Stimulated activated CD4-positive, alpha-beta T cell treated with anti-CD3 and anti-CD28 coated beads, Interleukin-1b, Interleukin-23, amount 100 ng/mL, for 24 hours (primary cell): ENCODE data around the gene SH3PXD2B.
A peak's percentile ranks its signal among the peaks of the same experiment; 100 is the strongest.

Source experiments
- DNase-seq, 4 experiments: peaks; one replicate each; pipeline ENCODE4 v3.0.0-alpha.2; 2020; ENCODE audit warnings: low read depth in 4 of 4, low spot score in 1 of 4

The SH3PXD2B gene

DNA sequence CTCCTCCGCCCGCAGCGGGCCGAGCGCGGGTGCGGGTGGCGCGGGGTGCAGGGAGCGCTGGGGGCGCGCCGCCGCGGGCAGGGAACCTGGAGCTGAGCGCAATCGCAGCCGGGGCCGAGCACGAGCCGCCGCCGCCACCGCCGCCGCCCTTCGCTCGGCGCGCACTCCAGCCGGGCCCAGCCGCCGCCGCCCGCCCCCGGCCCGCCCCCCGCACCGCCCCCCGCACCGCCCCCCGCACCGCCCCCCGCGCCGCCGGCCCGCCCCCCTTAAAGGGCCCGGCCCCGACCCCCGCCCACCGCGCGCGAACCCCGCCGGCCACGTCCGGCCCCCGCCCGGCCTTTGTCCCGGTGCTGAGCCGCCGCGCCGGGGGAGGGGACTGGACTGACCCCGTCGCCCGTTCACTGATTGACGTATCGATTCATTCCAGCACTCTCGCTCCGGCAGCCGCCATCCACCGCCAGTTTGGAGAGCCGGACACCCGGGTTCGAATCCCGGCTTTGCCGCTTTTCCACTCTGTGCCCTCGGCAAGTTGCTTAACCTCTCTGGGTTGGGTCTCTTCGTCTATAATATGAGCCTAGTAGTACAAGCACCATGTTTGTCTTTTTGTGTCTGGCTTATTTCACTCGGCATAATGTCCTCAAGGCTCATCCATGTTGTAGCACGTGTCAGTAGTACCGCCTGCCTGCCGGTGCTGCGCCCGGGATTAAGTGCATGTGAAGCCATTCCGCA is at the start of gene SH3PXD2B:
SH3PXD2B (minus strand) TSS at position 168 of the 729 bp plus-strand sequence. CDS start 173 bp downstream, outside the sequence.
- peak in 2 of 4 experiments; percentile 18 to 22 for DNase-seq

DNA sequence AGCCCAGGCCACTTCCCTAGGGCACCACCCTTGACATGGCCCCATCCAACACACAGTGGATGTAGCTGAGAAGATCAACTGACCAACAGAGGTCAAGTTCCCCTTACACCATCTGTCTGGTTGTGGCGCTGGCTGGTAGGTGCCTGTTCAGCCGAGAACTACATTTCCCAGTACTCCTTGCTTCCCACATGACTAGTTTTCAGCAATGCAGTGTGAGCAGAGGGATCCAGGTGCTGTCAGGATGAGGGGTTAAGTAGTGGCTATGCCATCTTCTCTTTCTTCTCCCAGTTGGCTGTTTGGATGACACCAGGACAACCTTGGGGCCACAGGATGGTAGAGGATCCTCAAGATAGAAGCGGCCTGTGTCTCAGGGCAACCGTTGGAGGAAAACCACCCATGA is 48.6 kb upstream of the SH3PXD2B start:
- no peak for DNase-seq

DNA sequence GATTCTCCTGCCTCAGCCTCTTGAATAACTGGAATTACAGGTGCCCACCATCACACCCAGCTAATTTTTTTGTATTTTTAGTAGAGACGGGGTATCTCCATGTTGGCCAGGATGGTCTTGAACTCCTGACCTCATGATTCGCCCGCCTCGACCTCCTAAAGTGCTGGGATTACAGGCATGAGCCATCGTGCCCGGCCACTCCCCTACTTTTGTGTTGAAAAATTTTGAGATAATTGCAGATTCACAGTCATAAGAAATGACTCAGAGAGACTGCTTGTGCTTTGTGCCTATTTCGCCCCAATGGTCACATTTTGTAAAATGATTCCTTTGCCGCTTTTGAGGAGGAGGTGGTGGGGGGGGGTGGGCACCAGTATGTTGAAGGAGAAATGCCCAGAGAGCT is 48.1 kb upstream of the SH3PXD2B start:
- DNase-seq = no peak

DNA sequence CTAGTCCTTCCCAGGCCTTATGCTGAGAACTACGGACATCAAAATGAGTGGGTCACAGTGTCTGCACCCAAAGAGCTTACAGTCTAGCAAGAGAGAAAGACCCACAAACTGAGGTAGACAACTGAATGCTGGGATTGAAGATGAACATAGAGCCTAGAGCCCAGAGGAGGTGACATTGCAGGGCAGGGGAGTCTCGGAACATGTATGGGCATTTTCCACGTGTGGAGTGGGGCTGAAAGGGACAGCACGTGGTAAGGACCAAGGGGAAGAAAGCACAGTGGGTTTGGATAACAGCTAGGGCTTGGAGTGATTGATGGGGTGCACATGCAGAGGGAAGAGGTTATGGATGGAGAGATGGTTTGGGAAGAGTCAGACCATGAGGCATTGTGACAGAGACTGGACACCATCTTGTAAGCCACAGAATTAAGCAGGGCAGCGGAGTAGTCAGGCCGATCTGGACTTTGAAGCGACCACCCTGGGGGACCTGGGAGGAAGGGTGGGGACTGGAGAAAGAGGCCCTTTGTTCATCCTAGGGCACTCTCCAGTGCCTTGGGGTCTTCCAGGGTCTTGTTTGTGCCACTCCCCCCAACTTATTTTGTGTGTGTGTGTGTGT is 47.5 kb upstream of the SH3PXD2B start:
- DNase-seq = no peak

DNA sequence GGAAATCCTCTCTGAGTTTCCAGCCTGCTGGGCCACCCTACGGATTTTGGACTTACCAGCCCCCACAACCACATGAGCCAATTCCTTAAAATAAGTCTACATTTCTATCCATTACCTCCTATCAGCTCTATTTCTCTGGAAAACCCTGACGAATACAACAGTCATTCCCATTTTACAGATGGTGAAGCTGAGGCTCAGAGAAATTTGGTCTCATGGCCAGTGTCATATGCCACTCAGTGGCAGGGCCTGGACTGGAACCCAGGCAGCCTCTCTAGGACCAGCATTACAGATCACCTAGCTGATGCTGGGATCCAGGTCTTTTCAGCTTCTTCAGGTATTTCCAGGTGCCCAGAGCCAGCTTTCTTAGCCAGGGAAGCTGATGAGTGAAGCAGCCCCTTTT is 45.0 kb upstream of the SH3PXD2B start:
- no peak for DNase-seq

DNA sequence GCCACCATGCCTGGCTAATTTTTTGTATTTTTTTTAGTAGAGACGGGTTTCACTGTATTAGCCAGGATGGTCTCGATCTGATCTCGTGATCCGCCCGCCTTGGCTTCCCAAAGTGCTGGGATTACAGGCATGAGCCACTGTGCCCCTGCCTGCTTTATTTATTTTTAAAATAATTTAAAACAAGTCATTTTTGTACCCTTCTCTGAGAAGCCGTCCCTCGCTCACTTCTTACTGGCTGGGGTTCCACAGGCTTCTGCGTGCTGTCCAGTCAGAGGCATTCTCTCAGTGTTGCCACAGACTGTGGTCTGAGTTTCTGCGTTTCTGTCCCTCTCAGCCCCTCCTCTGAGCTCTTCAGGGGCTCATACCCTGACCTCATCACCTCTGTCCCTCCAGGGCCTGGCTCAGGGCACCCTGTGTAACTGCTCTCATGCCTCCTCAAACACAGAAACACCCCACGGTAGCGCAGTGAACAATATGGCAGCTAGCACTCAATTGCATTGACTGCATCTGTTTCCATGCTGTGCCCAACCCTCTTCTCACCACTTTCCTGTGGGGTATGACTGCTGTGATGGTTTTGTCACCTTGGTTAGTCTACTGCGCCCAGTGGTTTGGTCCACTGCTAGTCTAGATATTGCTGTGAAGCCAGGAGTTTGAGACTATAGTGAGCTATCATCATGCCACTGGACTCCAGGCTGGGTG is 44.3 kb upstream of the SH3PXD2B start:
- DNase-seq = no peak

DNA sequence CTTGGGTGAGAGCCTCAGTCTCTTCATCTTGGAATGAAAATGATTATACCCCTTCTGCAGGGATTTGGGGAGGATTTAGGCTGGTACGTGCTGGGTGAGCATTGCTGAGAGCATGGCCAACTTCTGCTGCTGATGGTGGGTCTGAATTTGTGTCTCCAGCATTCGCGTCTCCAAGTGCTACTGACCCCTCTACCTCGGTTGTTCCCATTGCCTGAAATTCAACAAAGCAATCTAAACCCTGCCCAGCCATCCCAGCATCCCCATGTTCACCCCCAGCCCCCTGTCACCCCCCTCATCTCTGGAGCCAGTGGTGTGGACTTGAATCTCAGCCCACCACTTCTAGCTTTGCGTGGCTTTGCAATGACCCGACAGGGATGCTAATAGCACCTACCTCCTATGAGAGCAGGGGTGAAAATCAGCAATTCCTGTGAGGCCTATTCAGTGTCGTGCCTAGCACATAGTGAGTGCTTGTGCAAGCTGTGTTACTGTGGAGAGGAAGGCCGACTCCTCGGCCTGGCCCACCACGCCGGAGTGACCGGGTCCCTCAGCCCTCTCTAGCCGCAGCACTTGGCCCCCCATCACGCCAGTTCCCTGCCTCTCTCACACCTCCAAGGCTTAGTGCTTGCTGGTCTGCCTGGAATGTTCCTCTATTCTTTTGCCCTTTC is 43.4 kb upstream of the SH3PXD2B start:
- no peak for DNase-seq

DNA sequence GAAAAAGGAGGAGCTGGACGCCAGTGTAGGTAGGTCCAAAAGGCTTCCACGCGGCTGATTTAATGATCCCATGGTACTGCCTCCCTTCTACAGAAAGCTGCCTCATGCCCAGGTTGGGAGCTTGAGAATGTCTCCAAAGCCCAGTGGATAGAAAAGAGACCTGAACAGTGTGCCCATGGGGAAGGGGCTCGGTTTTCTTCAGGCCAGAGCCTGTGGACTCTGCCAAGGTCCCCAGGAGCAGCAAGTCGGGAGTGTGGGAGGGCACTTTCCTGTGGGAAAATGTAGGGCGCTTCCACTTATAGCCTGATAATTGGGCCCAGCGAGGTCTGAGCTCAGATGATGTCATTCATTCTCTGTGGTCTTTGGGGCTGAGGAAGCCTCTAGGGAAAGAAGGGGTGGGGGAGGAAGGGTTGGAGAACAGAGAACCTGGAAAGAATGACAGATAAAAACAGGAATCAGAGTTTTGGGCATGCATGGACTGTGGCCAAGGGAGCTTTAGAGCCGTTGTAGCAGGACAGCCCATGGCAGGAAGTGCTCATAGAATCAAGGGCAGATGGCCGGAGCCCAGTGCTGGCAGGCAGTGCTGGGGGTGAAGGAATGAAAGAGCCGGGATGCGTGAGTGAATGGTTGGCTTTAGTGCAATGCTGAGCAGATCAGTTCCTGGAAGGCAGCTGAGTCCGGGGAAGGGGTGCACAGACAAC is 42.5 kb upstream of the SH3PXD2B start:
- DNase-seq = no peak

DNA sequence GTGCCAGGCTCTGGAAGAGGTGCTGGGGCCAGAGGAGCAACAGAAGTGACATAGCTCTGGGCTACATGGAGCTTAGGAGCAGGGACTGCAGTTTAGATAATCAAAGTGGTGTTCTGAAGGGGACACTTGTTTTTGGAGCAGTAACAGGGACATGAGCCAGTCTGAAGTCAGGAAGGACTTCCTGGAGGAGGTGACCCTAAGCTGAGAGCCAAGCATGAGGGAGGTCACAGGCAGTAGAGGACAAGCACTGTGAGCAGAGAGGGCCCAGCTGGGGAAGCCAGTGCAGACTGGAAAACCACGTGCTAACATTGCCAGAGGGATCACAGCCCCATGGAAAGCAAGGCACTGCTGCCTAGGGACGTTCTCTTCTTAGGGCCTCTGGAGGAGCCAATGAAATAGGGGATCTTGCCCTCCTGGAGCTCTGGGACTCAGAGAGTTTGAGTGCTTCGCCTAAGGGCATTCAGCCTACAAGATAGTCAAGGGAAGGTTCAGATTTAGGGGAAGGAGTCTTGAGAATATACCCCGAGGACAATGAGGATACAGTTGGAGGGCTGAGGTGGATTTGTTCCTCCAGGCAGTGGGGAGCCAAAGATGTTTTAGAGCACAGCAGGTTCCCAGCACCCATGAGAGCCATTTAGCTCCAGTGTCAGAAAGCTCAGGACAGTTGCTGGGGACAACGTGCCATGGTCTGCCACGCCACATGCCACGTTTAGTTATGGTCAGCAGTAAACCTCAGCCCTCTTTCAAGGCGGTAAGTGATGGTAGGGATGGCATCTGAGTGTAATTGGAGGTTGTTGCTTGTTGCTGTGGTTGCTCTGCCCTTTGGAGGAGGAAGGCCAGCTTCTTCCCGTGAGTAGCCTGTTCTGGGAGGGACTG is 40.5 kb upstream of the SH3PXD2B start:
- DNase-seq = no peak

DNA sequence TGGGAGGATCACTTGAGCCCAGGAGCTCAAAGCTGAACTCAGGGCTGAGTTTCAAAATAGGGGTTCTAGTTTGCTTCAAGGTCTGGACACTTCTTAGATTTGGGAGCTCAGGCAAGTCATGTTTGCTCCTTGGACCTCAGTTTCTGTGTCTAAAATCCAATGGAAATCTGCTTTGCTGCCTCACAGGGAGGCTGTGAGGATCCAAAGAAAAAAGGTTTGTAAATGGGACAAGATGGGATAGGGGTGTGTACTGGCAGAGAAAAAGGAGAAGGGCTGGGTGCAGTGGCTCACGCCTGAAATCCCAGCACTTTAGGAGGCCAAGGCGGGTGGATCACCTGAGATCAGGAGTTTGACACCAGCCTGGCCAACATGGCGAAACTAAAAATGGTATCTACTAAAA is 39.6 kb upstream of the SH3PXD2B start:
- DNase-seq = no peak

DNA sequence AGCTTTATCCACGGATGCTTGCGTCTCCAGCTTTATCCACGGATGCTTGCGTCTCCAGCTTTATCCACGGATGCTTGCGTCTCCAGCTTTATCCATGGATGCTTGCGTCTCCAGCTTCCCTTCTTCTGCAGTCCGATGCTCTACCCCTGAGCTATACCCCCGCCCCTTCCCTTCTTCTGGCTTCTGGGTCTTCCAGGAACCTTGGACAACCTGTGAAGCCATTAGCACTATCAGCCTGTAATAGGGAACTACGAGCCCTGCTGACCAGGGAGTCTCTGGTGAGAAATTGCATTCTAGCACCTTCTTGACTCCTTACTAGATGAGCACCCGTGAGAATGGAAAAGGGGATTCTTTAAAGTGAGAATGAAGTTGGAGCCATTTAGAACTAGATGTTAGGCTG is 39.1 kb upstream of the SH3PXD2B start:
- DNase-seq = no peak

DNA sequence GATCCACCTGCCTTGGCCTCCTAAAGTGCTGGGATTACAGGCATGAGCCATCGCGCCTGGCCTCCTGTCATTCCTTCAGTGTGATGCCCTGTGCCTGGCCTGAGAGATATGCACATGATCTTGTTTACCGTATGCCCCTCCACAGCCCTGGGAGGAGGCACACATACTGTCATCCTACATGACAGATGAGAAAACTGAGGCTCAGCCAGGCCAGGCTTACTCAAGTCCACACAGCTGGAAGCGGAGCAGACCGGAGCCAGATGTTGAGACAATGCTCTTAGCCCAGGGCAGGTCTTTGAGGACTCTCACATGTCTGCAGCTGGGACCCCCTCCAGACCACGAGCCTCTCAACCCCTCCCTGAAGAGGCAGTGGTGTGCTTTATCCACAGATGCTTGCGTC is 38.7 kb upstream of the SH3PXD2B start:
- DNase-seq = no peak

DNA sequence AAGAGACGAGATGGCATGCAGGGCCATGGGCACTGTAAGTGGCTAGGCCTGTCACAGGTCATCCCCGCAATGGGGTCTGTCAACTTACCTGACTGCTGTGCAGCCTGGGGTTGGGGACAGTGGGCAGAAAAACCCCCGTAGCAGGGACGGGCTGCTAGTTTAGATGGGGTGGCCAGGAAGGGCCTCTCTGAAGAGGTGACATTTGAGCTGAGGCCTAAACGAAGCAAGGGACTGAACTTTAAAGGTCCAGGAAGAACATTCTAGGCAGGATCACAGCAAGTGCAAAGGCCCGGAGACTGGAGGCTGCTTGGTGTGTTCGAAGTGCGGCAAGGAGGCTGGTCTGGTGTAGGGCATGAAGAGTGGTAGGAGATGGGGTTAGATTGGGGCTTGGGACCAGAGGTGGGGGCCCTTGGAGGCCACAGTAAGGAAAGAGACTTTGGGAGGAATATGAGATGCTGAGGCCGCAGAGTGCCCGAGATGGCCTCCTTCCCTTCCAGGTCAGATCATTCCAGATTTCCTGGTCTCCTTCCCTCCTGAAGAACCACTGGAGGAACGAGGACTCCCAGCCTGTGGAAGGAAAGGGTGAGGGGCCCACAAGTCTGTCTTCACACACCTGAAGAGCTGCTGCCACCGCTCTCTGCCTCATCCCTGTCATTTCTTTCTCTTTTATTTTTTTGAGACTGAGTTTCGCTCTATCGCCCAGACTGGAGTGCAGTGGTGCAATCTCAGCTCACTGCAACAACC is 37.9 kb upstream of the SH3PXD2B start:
- no peak for DNase-seq

DNA sequence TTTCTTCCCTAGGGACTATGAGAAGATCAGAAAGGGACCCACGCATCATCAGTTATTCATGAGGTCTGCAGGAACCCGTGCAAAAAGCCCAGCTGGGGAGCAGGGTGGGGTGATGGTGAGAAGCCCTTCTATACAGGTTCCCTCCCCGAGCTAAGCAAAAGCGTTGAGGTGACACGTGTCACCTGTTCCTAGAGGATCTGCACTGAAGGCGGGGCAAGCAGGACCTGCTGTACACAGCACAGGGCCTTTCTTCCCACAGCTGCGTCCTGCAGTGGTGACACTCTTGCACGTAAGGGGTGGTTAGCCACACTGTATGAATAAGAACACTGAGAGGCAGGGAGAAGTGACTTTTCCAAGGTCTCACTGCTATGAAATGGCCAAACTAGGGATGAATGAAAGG is 37.2 kb upstream of the SH3PXD2B start:
- DNase-seq = no peak

DNA sequence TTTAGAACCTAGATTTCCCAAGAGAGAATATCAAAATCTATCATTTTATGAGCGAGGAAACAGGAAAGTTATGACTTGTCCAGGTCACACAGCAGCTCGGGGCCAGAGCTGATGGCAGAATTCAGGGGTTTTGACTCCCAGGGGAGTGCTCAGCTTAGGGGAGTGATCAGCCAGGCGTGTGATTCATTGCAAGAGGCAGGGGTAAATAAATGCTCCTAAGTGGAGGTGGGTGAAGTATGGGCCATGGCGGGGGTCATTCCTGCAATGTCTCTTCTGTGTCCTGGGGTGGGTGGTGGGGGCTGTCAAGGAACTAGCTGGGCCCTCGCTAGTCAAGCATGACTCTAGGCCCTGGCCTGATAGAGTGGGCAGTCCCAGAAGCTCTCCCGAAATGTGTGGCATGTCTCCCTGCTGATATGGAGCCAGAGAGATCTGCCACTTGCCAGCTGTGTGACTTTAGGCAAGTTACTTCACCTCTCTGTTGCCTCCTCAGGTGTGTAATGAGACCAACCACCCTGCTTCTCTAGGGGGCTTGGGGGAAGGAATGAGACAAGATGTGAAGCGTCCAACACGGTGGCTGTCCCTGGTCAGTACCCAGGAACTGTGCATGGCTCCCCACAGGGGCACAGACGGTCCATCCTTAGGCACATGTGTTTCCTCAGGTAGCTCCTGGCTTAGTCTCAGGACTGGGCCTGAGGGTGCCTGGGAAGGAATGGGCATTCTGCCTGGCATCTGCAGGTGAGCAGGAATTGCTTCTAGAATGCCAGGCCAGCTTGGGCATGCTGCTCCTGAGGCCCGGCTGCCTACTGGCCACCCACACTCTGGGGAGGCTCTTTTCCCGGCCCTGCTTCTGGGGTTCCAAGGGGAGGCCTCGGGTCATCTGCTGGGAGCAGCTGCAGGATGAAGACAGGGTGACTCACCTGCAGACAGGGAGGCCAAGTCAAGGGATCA is 36.5 kb upstream of the SH3PXD2B start:
- no peak for DNase-seq

DNA sequence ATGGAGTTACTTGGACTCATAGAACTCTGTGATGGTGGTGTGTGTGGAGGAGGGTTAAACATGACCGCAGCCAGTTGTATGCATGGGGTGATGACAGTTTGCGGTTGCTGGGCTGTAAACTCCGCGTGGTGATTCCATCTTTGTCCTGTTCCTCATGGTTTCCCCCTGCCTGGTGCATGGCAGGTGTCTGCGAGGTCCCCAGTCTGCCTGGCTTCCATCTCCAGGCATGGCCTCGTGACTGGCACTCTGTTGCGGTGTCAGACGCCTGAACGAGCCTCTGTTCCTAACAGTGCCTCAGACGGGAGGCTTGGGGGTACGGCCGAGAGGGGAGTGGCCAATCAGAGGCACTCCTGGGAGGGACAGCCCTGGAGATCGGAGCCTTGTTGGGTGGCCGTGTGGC is 33.9 kb upstream of the SH3PXD2B start:
- DNase-seq = no peak

DNA sequence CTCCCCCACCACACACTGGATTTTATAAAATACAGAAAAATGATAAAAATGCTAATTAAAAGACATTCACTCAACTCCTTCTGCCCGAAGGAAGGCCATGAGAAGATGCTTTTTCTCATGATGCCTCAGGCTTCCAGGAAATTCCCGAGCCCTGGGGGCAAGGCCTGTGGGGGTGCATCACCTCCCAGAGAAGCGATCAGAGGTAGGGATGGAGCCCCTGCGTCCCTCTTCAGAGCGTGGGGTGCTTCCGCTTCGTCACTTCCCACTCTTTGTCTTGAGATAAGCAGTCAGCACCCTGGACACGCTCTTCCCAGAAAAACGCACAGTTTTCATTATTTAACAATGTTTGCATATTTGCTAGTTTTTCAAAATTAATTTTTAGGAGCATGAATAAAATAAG is 33.3 kb upstream of the SH3PXD2B start:
- no peak for DNase-seq

DNA sequence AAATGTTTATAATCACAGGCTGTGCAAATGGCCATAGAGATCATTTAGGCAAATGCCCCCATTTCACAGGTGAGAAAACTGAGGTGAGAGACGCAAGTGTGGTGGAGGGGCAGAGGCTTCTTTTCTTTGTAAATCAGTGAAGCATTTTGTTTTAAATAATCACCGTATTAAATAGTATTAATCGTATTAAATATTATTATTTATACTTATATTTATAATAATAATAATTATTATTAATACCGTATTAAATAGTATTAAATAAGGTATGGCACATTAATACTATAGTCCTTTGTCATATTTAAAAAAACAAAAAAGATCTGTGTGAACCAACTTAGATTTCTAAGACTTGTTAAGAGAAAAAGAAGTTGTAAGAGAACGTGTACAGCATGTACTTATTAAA is 32.6 kb upstream of the SH3PXD2B start:
- DNase-seq = no peak
